ENCODE data around the gene RGS8.
"Not testable (repeated sequence)": the region's sequence is repeated elsewhere in the genome, so short reads cannot be mapped to it uniquely, and the experiment has no call there.

RGS8 gene

DNA sequence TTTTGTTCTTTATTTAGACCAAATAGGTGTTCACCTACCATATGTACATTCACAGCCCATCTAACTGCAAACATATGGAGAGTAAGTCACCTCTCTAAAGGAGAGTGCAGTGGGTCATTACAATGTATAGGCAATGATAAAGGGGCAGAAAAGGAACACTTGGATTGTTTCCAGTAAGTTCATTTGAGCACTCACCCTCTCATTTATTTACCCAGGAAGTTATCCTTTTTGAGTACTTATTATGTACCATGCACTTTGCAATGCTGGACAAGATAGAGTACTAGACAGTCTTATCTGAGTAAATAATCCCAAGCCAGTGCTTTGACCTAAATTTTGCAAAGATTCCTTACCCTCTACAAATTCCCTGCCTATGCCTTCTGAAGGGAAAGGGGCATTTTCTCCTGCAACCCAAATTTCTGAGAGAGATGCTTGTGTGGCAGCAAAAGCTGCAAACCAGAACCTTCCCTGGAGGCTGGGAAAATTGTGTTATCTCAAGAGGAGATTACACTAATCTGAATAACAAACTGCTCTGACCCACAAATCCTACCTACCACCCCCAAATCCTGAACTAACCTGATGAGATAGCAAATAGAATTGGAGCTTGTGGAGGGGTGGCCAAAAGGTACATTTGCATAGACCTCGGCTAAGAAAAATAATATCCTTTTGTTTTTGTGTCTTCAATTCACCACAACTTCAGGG lies 18.6 kb upstream of the RGS8 start:
- DNase-seq (ENCODE audit: low spot score) = no peak

DNA sequence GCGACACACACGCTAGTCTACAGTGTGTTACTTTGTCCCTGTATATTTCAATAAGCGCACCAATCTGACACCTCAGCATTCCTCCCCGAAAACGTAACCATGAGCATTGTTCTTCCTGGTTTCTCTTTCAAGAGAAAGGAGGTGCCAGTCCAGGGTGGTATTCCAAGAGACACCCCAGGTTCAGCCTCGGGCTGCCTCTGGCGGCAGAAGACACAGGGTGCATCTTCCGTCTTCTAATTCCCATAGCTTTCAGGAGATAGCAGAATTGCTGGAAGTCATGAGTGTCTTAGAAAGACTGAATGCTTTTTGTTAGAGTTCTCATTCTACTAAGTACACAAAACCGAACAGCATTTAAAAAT lies 15.9 kb upstream of the RGS8 start:
- no peak for DNase-seq (ENCODE audit: low spot score)

DNA sequence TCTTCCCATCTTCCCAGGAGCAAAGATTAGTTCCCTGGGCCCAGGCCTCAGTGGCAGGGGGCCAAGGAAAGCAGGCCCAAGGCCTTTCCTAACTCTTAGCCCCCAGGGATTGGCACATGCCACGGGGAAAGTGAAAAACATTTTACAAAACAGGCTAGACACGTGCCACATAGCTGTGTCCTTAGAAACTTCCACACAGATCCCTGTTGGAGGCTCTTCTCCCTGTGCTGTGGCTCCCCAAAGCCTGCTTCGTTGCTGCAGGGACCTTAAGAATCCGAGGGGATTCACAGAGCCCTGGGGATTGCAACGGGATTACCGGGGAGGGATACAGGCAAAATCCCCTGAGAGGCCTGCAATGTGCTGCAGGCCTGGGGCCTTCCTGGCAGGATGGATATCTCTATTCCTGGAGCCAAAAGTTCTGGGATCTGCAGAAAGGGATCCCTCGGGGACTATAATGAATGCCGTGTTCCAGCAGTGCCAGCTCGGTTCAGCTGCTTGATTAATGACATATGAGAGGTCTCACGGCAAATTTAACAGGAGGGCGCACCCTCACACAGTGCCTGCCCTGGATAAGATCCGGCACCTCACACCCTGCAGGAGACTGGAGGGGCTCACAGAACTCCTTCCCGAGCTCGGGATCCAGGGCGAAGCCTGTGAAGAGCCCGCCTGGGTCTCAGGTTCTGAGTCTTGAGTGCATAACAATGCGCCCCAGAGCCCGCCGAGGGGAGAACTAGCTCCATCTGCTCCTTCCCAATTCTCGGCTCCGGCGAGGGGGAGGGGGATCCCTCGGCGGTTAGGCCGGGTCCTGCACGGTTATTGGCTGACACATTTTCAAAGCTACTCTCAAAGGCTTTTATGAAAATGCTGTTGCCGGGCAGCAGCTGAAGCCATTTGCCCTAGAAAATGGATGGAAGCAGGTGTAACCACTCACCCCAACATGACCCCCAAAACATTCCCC lies 15.3 kb upstream of the RGS8 start:
- no peak for DNase-seq (ENCODE audit: low spot score)

DNA sequence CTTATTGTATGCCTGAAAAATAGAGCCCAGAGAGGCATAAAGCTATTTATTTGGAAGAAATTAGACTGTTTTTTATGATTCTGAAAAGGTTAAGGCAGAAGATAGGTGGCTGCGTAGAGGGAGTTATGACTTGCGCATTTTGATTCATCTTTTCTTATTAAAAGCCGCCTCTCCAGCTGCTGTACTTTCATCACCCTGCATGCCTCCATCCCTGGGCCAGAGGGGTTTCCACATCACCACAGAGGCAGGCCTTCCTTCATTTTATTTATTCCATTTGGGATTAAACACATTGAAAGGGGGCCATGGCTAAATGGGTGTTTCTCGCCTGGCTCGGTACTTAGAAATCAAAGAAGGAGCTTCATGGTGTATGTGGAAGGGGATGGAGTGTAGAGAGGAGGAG lies 14.6 kb upstream of the RGS8 start:
- DNase-seq (ENCODE audit: low spot score) = no peak

DNA sequence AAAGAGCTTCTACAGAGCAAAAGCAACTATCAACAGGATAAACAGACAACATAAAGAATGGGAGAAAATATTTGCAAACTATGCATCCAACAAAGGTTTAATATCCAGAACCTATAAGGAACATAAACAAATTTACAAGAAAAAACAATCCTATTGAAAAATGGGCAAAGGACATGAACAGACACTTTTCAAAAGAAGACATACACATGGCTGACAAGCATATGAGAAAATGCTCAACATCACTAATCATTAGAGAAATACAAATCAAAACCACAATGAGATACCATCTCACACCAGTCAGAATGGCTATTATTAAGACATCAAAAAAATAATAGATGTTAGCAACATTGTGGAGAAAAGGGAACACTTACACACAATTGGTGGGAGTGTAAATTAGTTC lies 8.8 kb upstream of the RGS8 start:
- DNase-seq (ENCODE audit: low spot score) = not testable (repeated sequence)

DNA sequence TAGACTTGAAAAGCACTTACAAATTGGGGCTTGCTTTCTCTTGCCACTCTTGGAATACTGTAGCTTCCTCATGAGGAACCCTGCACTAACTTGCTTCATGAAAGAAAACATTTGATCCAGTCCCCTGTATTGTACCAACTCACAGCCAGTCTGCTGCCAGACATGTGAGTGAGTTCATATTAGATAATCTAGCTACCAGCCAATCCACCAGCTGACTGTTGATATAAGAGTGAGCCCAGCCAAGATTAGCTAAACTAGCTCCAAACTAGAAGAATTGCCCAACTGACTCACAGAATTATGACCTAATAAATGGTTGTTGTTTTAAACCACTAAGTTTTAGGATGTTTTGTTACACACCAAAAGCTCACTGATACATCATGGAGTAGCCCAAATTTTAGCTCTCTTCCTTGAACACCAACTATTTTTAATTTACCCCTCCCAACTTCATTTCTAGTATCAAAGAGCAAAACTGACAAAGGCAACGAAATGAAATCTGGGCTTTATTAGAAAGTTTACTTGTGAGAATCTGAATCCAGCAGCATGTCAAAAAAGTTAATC lies 6.6 kb upstream of the RGS8 start:
- no peak for DNase-seq (ENCODE audit: low spot score)

DNA sequence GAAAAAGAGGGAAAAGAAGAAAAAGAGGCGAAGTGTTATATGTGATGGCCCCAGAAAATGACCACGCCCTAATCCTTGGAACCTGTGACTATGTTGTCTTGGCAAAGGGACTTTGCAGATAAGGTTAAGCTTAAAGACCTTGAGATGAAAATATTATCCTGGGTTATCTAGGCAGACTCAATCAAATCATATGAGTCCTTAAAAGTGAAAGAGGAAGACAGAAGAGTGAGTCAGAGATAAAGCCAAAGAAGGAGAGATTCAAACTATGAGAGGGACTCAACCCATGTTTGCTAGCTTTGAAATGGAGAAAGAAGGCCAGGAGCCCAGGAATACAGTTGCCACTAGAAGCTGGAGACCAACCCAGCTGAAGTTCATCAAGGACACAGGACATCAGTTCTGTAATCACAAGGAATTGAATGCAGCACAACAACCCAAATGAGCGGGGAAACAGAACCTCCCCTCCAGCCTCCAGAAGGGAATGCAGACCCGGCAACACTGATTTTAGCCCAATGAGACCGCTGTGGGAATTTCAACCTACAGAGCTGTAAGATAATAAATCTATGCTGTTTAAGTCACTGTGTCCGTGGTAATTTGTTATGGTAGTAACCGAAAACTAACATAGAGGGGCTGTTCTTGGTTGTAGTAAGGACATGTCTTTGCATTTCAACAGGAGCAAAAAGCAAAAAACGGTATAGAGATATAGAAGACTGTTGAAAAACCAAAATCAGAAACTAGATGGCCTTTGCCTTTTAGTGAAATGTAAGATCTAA lies 4.2 kb upstream of the RGS8 start:
- DNase-seq (ENCODE audit: low spot score) = no peak

DNA sequence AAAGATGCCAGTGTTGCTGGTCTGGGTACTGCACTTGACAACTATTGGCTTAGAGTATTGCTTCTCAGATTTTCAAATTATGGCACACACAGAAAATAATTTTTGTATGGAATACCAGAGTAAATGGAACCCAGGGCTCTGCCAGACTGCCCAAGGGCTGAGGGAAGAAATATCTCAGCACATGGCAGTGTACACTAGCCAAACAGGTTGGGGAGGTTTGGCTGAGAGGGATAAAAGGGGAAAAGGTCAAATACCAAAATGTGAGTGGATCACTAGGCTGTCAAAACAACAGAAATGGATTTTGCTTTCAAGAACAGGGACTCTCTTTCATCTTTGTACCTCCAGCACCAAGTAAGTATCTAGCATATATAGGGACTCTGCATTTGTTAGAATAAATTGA lies 3.0 kb upstream of the RGS8 start:
- DNase-seq (ENCODE audit: low spot score) = no peak

DNA sequence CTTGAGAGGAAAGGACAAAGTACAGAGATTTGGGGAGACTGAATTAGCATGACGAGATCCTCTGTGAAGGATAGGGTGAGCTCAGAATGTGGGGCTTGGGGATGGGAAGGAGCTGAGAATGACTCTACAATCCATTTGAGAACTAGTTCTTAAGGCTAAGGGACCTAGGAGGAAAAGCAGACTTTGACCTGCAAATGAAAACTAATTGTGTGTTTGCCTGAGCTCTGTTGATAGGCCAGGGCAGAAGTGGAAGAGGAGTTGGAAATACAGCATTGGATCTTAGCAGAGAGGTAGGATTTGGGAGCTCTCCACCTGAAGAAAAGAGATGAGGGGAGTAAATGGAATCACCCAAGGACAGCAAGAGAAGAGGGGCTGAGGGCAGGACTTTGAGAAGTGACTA lies 2.1 kb upstream of the RGS8 start:
- no peak for DNase-seq (ENCODE audit: low spot score)

DNA sequence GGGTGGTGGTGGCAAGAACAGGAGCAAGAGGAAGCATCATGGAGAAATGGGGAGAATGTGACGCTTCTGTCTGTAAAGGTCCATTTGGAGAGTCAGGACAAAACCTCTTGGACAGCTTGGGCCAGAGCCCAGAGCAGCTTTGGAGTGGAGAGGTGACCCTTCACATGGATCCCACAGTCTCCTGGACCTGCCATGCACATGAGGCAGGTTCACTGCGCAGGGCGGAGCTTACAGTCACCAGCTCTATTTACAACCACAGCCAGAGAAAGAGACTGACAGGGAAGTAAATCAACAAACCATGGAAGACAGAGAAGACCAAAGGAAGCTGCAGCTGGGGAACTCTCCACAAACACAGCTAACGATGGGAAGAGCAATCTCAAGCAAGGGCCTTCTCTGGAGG lies 828 bp upstream of the RGS8 start:
- DNase-seq (ENCODE audit: low spot score) = no peak

DNA sequence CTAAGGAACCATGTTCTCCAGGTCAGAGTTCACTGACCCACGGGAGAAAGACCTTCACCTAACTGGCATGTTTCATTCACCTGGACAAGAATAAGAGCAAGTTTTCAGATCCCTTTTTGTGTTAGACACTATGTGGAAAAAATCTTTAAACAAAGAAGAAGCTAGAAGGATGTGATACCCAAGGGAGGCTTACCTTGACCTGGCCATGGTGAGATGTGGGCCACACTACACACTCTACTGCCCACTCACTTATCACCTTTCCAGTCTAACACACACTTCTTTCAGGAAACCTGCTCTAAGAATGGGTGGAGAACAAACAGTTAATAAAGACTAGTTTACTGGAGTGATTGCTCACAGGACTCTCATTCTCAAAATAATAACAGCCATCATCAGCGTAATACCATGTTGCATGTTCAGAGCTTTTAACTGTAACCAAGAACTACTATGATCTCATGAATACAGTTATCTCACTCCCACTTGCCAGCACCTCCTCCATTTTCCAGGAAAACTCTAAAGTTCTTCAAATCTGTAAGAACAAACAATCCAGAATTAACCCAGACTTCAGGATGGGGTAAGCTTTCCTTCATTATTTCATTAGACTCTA lies 1.4 kb downstream of the RGS8 start:
- no peak for DNase-seq (ENCODE audit: low spot score)

DNA sequence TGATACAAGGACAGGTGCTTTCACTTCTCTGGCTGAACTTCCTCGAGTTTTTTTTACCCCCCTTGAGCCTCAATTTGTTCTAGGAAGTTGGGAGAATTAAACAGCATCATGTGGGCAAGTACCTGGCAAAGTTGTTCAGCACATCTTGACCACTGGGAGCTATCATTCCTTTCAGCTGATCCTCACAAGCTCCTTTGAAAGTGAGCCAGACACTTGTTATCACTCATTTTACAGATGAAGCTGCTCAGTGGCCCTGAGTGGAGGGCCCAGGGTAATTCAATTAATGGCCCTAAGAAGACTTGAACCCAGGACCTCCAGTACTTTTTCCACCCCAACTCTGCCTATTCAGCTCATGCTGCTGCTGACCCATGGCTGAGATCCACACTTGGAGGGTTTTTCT lies 2.0 kb downstream of the RGS8 start:
- no peak for DNase-seq (ENCODE audit: low spot score)

DNA sequence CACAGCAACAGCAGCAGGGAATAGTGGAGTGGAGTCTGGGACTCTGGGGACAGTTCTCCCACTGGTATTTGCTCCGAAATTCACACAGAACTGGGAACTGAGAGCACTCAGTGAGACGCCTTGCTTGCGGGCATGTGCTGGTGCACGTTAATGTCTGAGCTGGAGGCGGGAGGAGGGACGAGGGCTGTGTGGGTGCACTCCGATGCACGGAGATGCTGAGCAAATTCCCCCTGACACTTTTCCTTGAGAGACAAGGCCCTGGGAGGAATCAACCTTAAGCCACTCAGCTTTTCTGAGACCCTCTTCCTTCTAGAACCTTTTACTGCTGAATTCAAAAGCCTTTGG lies 2.8 kb downstream of the RGS8 start:
- peak; percentile 70 for DNase-seq (ENCODE audit: low spot score)

DNA sequence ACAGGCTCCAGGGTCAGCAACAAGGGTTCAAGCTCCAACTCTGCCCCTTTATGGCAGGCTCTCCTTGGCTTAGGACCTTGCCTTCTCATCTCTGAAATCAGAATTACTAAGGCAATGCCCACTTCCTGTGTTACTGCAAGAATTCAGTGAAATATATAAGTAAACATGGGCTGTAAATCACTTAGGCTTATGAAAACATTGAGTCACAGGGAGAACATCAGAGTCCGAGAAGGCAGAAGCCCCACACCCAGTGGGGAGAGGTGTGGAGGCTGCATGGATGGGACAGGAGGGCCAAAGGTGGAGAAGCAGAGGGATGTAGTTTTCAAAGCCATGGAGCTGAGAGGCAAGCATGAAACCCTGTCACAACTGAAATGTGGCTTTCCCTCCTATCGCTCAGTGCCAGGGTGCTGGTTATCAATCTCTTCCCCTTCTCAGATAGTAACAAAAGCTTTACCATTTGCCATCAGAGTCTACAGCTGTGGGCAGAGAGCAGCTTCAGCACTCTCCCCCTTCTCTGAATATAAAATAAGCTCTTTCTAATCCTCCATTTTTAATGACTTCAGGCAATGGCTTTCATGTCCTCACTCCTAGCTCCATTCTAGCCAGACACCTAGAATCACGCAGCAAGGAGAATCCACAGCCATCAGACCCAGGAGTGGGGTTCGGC lies 3.4 kb downstream of the RGS8 start:
- DNase-seq (ENCODE audit: low spot score) = no peak

DNA sequence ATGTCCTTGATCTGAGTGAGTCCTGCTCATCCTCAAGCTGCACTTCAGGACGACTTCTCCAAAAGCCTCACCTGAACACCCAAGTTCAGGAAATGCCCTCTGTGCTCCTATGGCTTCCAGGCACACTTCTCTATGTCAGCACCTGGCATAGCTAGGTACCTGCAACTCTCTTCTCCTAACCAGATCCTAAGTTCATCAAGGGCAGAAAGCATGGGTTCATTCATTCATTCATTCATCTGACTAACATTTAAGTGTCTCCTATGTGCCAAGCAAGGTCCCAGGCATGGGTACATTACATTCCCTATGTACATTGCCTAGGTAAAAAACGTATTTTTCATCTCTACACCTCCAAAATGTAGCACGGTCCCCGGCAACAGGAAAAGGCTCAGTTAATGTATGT lies 4.0 kb downstream of the RGS8 start:
- DNase-seq (ENCODE audit: low spot score) = no peak

DNA sequence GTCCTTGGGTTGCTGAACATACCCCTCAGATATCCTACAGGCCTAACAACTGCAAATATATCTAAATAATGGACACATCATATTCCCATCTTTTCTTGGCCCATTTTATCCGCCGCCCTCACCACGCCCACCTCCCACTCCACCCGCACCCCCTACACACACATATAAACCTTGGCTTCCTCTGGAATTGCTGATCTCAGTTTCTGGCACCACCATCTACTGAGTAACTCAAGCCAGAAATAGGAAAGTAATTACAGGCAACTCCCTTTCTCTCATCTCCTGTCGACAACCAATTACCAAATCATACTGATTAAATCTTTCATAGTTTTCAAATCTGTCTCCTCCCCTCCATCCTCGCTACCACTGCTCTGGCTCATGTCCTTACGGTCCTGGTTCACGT lies 4.7 kb downstream of the RGS8 start:
- DNase-seq (ENCODE audit: low spot score) = no peak

DNA sequence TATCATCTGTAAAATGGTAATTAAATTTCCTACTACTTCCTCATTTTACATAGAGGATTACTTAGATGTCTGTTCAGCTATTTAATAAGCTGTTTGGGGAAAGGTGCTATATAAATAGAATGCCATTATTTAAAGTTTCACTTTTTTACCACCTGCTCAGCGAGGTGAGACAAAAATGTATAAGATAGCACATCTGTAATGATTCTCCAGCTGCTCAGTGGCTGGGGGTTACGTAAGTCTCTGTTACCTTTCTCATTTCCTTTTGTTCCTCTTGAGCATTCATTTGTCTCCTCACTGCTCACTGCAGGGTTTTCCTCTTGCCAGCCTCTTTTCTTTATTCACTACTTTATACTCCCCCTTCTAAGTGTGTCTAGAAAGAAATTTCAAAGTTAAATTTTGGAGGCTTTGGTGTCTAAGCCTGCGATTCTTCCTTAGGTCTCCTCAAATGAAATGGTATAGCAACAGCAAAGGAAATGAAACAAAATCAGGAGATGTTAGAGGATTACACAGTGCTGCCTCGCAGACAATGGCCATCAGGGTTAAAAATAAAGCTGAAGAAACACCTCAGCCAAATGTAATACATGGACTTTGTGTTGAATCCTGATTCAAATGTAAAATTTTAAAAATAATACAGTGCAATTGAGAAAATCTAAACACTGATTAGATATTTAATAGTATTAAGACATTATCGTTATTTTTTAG lies 6.8 kb downstream of the RGS8 start:
- DNase-seq (ENCODE audit: low spot score) = no peak

DNA sequence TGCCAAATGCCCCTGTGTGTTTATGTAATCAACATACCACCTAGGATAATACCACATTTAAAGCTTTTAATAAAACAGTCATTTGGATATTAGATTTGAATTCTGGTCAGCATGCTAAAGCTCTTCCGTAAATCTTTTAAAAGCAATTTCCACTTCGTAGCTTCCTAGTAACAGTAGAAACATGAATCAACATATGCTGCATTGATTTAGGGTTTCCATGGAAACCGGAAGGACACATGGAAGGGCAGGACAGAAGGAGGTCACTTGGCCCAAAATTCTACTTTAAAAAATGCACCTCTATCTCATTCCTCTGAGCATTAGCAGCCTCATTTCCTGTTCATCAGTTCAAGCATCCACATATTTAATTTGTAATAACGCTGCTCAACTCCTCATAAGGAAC lies 8.1 kb downstream of the RGS8 start:
- DNase-seq (ENCODE audit: low spot score) = no peak

DNA sequence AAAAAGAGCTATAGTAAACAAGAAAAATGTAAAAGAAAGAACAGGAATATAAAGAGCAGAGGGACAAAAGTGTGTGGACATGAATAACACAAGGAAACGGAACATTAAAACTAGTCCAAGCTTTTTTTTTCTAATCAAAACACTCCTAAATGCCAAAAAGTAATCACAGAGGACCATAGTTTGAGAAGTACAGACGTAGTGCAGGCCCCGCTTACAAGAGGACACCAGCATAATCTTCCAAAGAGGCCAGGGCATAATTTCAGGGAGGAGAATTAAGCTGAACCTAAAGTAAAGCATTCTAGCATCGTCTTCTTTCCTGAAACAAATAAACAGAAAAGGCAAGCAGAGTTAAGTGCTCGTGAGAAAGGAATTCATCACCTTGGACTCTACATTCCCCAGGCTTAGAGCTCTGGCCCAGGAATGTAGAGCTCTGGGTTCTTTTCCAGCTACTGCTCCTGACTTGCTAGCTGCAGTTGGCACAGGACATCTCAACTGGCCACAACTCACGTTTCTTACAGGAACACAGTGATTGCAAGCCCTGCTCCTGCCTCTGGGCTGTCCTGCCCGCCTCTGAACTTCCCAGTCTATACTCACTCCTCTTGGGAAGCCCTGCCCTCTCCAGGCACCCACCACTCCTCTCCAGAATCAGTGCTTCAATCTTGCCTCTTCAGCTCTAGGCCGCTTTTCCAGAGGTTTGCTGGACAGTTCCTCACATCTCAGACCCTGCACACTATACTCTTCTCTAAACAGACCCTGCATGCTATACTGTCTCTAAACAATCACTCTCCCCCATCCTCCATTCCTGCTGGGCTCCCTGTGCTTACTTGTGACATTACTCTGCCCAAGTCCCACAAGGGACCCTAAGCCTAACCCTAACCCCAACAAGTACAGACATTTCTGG lies 9.8 kb downstream of the RGS8 start:
- no peak for DNase-seq (ENCODE audit: low spot score)

DNA sequence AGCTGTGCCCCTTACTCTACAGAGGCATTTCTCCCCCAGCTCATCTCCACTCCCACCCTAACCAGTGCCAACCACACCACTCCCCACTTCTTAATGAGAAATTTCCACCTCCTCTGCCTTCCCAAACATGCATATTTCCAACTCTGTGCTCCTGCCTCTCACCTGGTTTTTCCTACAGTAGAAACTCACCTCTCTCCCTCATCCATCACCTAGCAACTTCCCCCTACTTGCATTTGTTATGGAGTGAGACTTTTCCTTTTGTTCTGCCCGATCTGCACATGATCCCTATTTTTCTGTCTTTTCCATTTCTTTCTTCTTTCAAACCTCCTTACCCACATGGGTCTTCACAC lies 11.9 kb downstream of the RGS8 start:
- DNase-seq (ENCODE audit: low spot score) = peak; percentile 52
